Measurements from ENCODE around the gene PTPRK.

PTPRK gene

GRCh38 chr6:128199461-128199860 lies 320.9 kb downstream of the PTPRK start:
- Histone ChIP-seq H2AK5ac (ENCODE audit: low read depth, low read length) (no peak overlapping the region), H3K23ac (ENCODE audit: low read depth, low read length, poor library complexity) (no peak overlapping the region), H3K27ac (replicated peaks; ENCODE audit: low read length) (no peak overlapping the region), H4K91ac (ENCODE audit: low read depth, low read length, poor library complexity) (no peak overlapping the region), H2BK5ac (ENCODE audit: low read length) (no peak overlapping the region), H3K27me3 (ENCODE audit: control insufficient read depth in 3 of 3, insufficient read depth in 3 of 3, low read depth in 1 of 3, low read length in 3 of 3) (no peaks in the 10 kb centered on the region), H3K4me1 (ENCODE audit: control insufficient read depth in 2 of 2, insufficient read depth in 1 of 2, low read depth in 1 of 2, low read length in 2 of 2) (no peaks in the 10 kb centered on the region), H3K36me3 (replicated peaks in 1 of 2; ENCODE audit: control insufficient read depth in 2 of 2, insufficient read depth in 2 of 2, low read length in 2 of 2) (no peaks in the 10 kb centered on the region), H3K4me3 (ENCODE audit: low read length in 2 of 2) (no peak overlapping the region), H3K9ac (ENCODE audit: low read depth, low read length, poor library complexity) (no peak overlapping the region), H4K8ac (ENCODE audit: low read depth, low read length) (no peak overlapping the region), H3K79me1 (ENCODE audit: low read depth, low read length) (no peaks in the 10 kb centered on the region), H3K4me2 (ENCODE audit: insufficient read depth, low read length, poor library complexity, severe bottlenecking) (no peak overlapping the region), H2BK12ac (ENCODE audit: low read length) (no peak overlapping the region), H2AFZ (ENCODE audit: low read length) (no peak overlapping the region), H2BK120ac (ENCODE audit: low read depth, low read length) (no peak overlapping the region), H3K4ac (ENCODE audit: low read length) (no peak overlapping the region), H3K14ac (ENCODE audit: low read length) (no peak overlapping the region), H3K9me3 (replicated peaks in 1 of 2; ENCODE audit: control insufficient read depth in 2 of 2, insufficient read depth in 1 of 2, low read depth in 1 of 2, low read length in 2 of 2) (peaks cover 0 to 6% of the 10 kb centered on the region in 2 donors), H2BK15ac (ENCODE audit: low read length) (no peak overlapping the region), H3K18ac (ENCODE audit: low read length) (no peak overlapping the region)
- no CpG with 5 or more reads among the region's 2 CpGs for WGBS, 2 donors (ENCODE audit: extremely low coverage in 2 of 2, insufficient read length in 2 of 2, insufficient replicate concordance in 1 of 2)
- no peak for DNase-seq (ENCODE audit: low spot score)

DNA sequence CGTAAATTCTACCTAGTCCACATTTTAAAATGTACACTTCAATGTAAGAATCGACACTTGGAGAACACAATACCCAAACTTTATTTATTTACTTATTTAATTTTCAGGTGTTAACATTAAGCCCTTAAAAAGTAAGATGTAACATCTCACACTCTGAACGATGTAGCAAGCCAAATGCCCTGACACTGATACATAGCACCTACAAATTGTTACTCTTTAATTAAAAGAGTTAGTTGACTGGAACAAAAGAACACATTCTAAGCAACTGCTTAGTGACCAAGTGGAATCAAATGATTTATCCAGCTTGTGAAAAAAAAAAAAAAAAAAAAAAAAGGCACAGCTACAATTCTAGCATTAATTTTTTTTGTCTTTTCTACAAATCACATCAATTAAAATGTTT lies 327.4 kb downstream of the PTPRK start:
- no peak overlapping the region for H3K14ac ChIP-seq (ENCODE audit: low read length)
- H3K4me2 ChIP-seq (ENCODE audit: insufficient read depth, low read length, poor library complexity, severe bottlenecking), result no peak overlapping the region
- no peak overlapping the region for H3K27ac ChIP-seq (replicated peaks; ENCODE audit: low read length)
- no peak overlapping the region for H4K8ac ChIP-seq (ENCODE audit: low read depth, low read length)
- no peak for DNase-seq (ENCODE audit: low spot score)
- no peak overlapping the region for H2BK12ac ChIP-seq (ENCODE audit: low read length)
- H3K9ac ChIP-seq (ENCODE audit: low read depth, low read length, poor library complexity), result no peak overlapping the region
- H3K4me1 ChIP-seq (ENCODE audit: control insufficient read depth in 2 of 2, insufficient read depth in 1 of 2, low read depth in 1 of 2, low read length in 2 of 2), result peaks cover 0 to 2% of the 10 kb centered on the region in 2 donors
- no peak overlapping the region for H3K23ac ChIP-seq (ENCODE audit: low read depth, low read length, poor library complexity)
- H3K4me3 ChIP-seq (ENCODE audit: low read length in 2 of 2), result no peak overlapping the region
- H3K36me3 ChIP-seq (replicated peaks in 1 of 2; ENCODE audit: control insufficient read depth in 2 of 2, insufficient read depth in 2 of 2, low read length in 2 of 2), result no peaks in the 10 kb centered on the region
- WGBS, 2 donors (ENCODE audit: extremely low coverage in 2 of 2, insufficient read length in 2 of 2, insufficient replicate concordance in 1 of 2), result no CpG with 5 or more reads among the region's 3 CpGs
- no peak overlapping the region for H3K4ac ChIP-seq (ENCODE audit: low read length)
- no peaks in the 10 kb centered on the region for H3K27me3 ChIP-seq (ENCODE audit: control insufficient read depth in 3 of 3, insufficient read depth in 3 of 3, low read depth in 1 of 3, low read length in 3 of 3)
- no peak overlapping the region for H4K91ac ChIP-seq (ENCODE audit: low read depth, low read length, poor library complexity)
- H2AK5ac ChIP-seq (ENCODE audit: low read depth, low read length), result no peak overlapping the region
- H3K9me3 ChIP-seq (replicated peaks in 1 of 2; ENCODE audit: control insufficient read depth in 2 of 2, insufficient read depth in 1 of 2, low read depth in 1 of 2, low read length in 2 of 2), result no peaks in the 10 kb centered on the region
- no peak overlapping the region for H2AFZ ChIP-seq (ENCODE audit: low read length)
- H2BK15ac ChIP-seq (ENCODE audit: low read length), result no peak overlapping the region
- H3K18ac ChIP-seq (ENCODE audit: low read length), result no peak overlapping the region
- H2BK120ac ChIP-seq (ENCODE audit: low read depth, low read length), result no peak overlapping the region
- no peaks in the 10 kb centered on the region for H3K79me1 ChIP-seq (ENCODE audit: low read depth, low read length)
- H2BK5ac ChIP-seq (ENCODE audit: low read length), result no peak overlapping the region

- no peak overlapping the region for H3K18ac ChIP-seq (ENCODE audit: low read length)
- no peaks in the 10 kb centered on the region for H3K27me3 ChIP-seq (ENCODE audit: control insufficient read depth in 3 of 3, insufficient read depth in 3 of 3, low read depth in 1 of 3, low read length in 3 of 3)
- H2AFZ ChIP-seq (ENCODE audit: low read length), result no peak overlapping the region
- H3K4ac ChIP-seq (ENCODE audit: low read length), result no peak overlapping the region
- DNase-seq (ENCODE audit: low spot score), result no peak
- H3K4me2 ChIP-seq (ENCODE audit: insufficient read depth, low read length, poor library complexity, severe bottlenecking), result no peak overlapping the region
- H3K9ac ChIP-seq (ENCODE audit: low read depth, low read length, poor library complexity), result no peak overlapping the region
- no peak overlapping the region for H3K4me3 ChIP-seq (ENCODE audit: low read length in 2 of 2)
- H3K27ac ChIP-seq (replicated peaks; ENCODE audit: low read length), result no peak overlapping the region
- no peak overlapping the region for H4K91ac ChIP-seq (ENCODE audit: low read depth, low read length, poor library complexity)
- peaks cover 0 to 2% of the 10 kb centered on the region in 2 donors for H3K4me1 ChIP-seq (ENCODE audit: control insufficient read depth in 2 of 2, insufficient read depth in 1 of 2, low read depth in 1 of 2, low read length in 2 of 2)
- H2AK5ac ChIP-seq (ENCODE audit: low read depth, low read length), result no peak overlapping the region
- H3K79me1 ChIP-seq (ENCODE audit: low read depth, low read length), result no peaks in the 10 kb centered on the region
- WGBS, 2 donors (ENCODE audit: extremely low coverage in 2 of 2, insufficient read length in 2 of 2, insufficient replicate concordance in 1 of 2), result no CpG with 5 or more reads among the region's 2 CpGs
- no peak overlapping the region for H2BK15ac ChIP-seq (ENCODE audit: low read length)
- no peak overlapping the region for H2BK120ac ChIP-seq (ENCODE audit: low read depth, low read length)
- no peak overlapping the region for H4K8ac ChIP-seq (ENCODE audit: low read depth, low read length)
- H3K36me3 ChIP-seq (replicated peaks in 1 of 2; ENCODE audit: control insufficient read depth in 2 of 2, insufficient read depth in 2 of 2, low read length in 2 of 2), result peaks cover 0 to 11% of the 10 kb centered on the region in 2 donors
- H3K14ac ChIP-seq (ENCODE audit: low read length), result no peak overlapping the region
- no peak overlapping the region for H3K23ac ChIP-seq (ENCODE audit: low read depth, low read length, poor library complexity)
- no peak overlapping the region for H2BK5ac ChIP-seq (ENCODE audit: low read length)
- no peaks in the 10 kb centered on the region for H3K9me3 ChIP-seq (replicated peaks in 1 of 2; ENCODE audit: control insufficient read depth in 2 of 2, insufficient read depth in 1 of 2, low read depth in 1 of 2, low read length in 2 of 2)
- no peak overlapping the region for H2BK12ac ChIP-seq (ENCODE audit: low read length)
Measured at GRCh38 chr6:128188678-128189077, 331.7 kb downstream of the PTPRK start.

- H3K9ac ChIP-seq (ENCODE audit: low read depth, low read length, poor library complexity), result no peak overlapping the region
- no peak overlapping the region for H2AFZ ChIP-seq (ENCODE audit: low read length)
- H3K14ac ChIP-seq (ENCODE audit: low read length), result no peak overlapping the region
- H2BK120ac ChIP-seq (ENCODE audit: low read depth, low read length), result no peak overlapping the region
- no peak overlapping the region for H2AK5ac ChIP-seq (ENCODE audit: low read depth, low read length)
- H3K27ac ChIP-seq (replicated peaks; ENCODE audit: low read length), result no peak overlapping the region
- no peaks in the 10 kb centered on the region for H3K4me1 ChIP-seq (ENCODE audit: control insufficient read depth in 2 of 2, insufficient read depth in 1 of 2, low read depth in 1 of 2, low read length in 2 of 2)
- H3K4ac ChIP-seq (ENCODE audit: low read length), result no peak overlapping the region
- H3K9me3 ChIP-seq (replicated peaks in 1 of 2; ENCODE audit: control insufficient read depth in 2 of 2, insufficient read depth in 1 of 2, low read depth in 1 of 2, low read length in 2 of 2), result no peaks in the 10 kb centered on the region
- H4K8ac ChIP-seq (ENCODE audit: low read depth, low read length), result no peak overlapping the region
- no peak overlapping the region for H4K91ac ChIP-seq (ENCODE audit: low read depth, low read length, poor library complexity)
- no peak overlapping the region for H2BK12ac ChIP-seq (ENCODE audit: low read length)
- H3K18ac ChIP-seq (ENCODE audit: low read length), result no peak overlapping the region
- H3K27me3 ChIP-seq (ENCODE audit: control insufficient read depth in 3 of 3, insufficient read depth in 3 of 3, low read depth in 1 of 3, low read length in 3 of 3), result no peaks in the 10 kb centered on the region
- WGBS, 2 donors (ENCODE audit: extremely low coverage in 2 of 2, insufficient read length in 2 of 2, insufficient replicate concordance in 1 of 2), result no CpG with 5 or more reads among the region's 3 CpGs
- no peak overlapping the region for H3K4me3 ChIP-seq (ENCODE audit: low read length in 2 of 2)
- H3K36me3 ChIP-seq (replicated peaks in 1 of 2; ENCODE audit: control insufficient read depth in 2 of 2, insufficient read depth in 2 of 2, low read length in 2 of 2), result peaks cover 0 to 20% of the 10 kb centered on the region in 2 donors
- H3K79me1 ChIP-seq (ENCODE audit: low read depth, low read length), result no peaks in the 10 kb centered on the region
- DNase-seq (ENCODE audit: low spot score), result no peak
- no peak overlapping the region for H2BK15ac ChIP-seq (ENCODE audit: low read length)
- H3K23ac ChIP-seq (ENCODE audit: low read depth, low read length, poor library complexity), result no peak overlapping the region
- no peak overlapping the region for H2BK5ac ChIP-seq (ENCODE audit: low read length)
- H3K4me2 ChIP-seq (ENCODE audit: insufficient read depth, low read length, poor library complexity, severe bottlenecking), result no peak overlapping the region
Measured at GRCh38 chr6:128186729-128187128, 333.7 kb downstream of the PTPRK start.
